Left kidney (tissue), 2 donors: Measurements from ENCODE around the gene MYOM1. TPM values are rescaled to one million over a fixed set of nuclear protein-coding genes. Genes with fewer than 3 reads are reported as not detected.
A peak's percentile ranks its signal among the peaks of the same experiment; 100 is the strongest.
"Not testable (repeated sequence)": the region's sequence is repeated elsewhere in the genome, so short reads cannot be mapped to it uniquely, and the experiment has no call there.

Source experiments
- DNase-seq: peaks from one replicate; pipeline ENCODE4 v3.0.0-alpha.2; 2013
- polyA plus RNA-seq: library from polyadenylated mRNA; unstranded; fragments of 120-200 nt; gene quantifications from one replicate; pipeline ENCODE4 v1.2.1, GENCODE V29; 2013; ENCODE audit not compliant: insufficient read length

The MYOM1 gene
- polyA plus RNA-seq, 1 donor: 8.3 TPM

GRCh38 chr18:3032721-3033120 lies 187.0 kb downstream of the MYOM1 start:
- no peak for DNase-seq

- DNase-seq: peak; percentile 65
Observed at GRCh38 chr18:3029215-3029952, 190.4 kb downstream of the MYOM1 start.

- DNase-seq: not testable (repeated sequence)
Observed at GRCh38 chr18:3028115-3028514, 191.7 kb downstream of the MYOM1 start.

GRCh38 chr18:3027370-3027891 lies 192.3 kb downstream of the MYOM1 start:
- no peak for DNase-seq

GRCh38 chr18:3025544-3025943 lies 194.2 kb downstream of the MYOM1 start:
- no peak for DNase-seq

GRCh38 chr18:3023603-3024002 lies 196.2 kb downstream of the MYOM1 start:
- not testable (repeated sequence) for DNase-seq

Other genes starting within 250 kb of the MYOM1 start
- 37.9 TPM for gene LPIN2, start 206.8 kb downstream of the MYOM1 start, polyA plus RNA-seq
- 391 TPM for gene MYL12A, start 27.8 kb upstream of the MYOM1 start, polyA plus RNA-seq
- gene MYL12B, start 42.2 kb upstream of the MYOM1 start, polyA plus RNA-seq: 538 TPM
- 81.9 TPM for gene TGIF1, start 230.2 kb upstream of the MYOM1 start, polyA plus RNA-seq